ENCODE data around the gene SBK1. TPM values are rescaled to one million over a fixed set of nuclear protein-coding genes. Genes with fewer than 3 reads are reported as not detected.

Gene SBK1
- total RNA-seq, 1 donor from 2014 or later: 1.9 TPM

GRCh38 chr16:28264656-28265055 is 27.7 kb upstream of the SBK1 start:
- peaks cover 8% of the 10 kb centered on the region for H3K27me3 ChIP-seq
- no peak for TF ChIP-seq CTCF (IDR thresholded peaks at IDR 0.05)
- intact Hi-C loops (cut with DNase I): no loop called here
- no peaks in the 10 kb centered on the region for H3K4me1 ChIP-seq
- H3K9me3 ChIP-seq: no peaks in the 10 kb centered on the region
- no peak overlapping the region for H3K27ac ChIP-seq
- no peak overlapping the region for H3K4me3 ChIP-seq
- DNase-seq: no peak
- no peaks in the 10 kb centered on the region for H3K36me3 ChIP-seq
- peak; percentile 17 for ATAC-seq

GRCh38 chr16:28265822-28266221 is 26.5 kb upstream of the SBK1 start:
- no peak for ATAC-seq
- Histone ChIP-seq H3K27ac (no peak overlapping the region), H3K27me3 (peaks cover under 1% of the 10 kb centered on the region), H3K4me1 (no peaks in the 10 kb centered on the region), H3K4me3 (no peak overlapping the region), H3K9me3 (no peaks in the 10 kb centered on the region), H3K36me3 (no peaks in the 10 kb centered on the region)
- intact Hi-C loops (cut with DNase I): no loop called here
- DNase-seq: no peak
- no peak for TF ChIP-seq CTCF (IDR thresholded peaks at IDR 0.05)

GRCh38 chr16:28267356-28267755 is 25.0 kb upstream of the SBK1 start:
- intact Hi-C loops (cut with DNase I): no loop called here
- ATAC-seq: no peak
- Histone ChIP-seq H3K36me3 (no peaks in the 10 kb centered on the region), H3K4me3 (no peak overlapping the region), H3K9me3 (no peaks in the 10 kb centered on the region), H3K27me3 (no peaks in the 10 kb centered on the region), H3K27ac (no peak overlapping the region), H3K4me1 (no peaks in the 10 kb centered on the region)
- no peak for TF ChIP-seq CTCF (IDR thresholded peaks at IDR 0.05)
- DNase-seq: no peak

- no peak for TF ChIP-seq CTCF (IDR thresholded peaks at IDR 0.05)
- intact Hi-C loops (cut with DNase I): no loop called here
- no peak for DNase-seq
Measured at GRCh38 chr16:28273511-28273910, 18.8 kb upstream of the SBK1 start.

GRCh38 chr16:28274676-28275075 is 17.6 kb upstream of the SBK1 start:
- H3K27ac ChIP-seq: no peak overlapping the region
- peaks cover 14% of the 10 kb centered on the region for H3K27me3 ChIP-seq
- no peak for DNase-seq
- no peak overlapping the region for H3K4me3 ChIP-seq
- H3K36me3 ChIP-seq: no peaks in the 10 kb centered on the region
- no peaks in the 10 kb centered on the region for H3K9me3 ChIP-seq
- no peak for ATAC-seq
- TF ChIP-seq CTCF (IDR thresholded peaks at IDR 0.05): no peak
- intact Hi-C loops (cut with DNase I): loop anchor here (5.0 kb wide), 1 partner anchor 43 kb away; no protein-coding TSS in a partner anchor
- H3K4me1 ChIP-seq: peaks cover 9% of the 10 kb centered on the region

More at GRCh38 chr16:28273511-28273910, 18.8 kb upstream of the SBK1 start:
- Histone ChIP-seq H3K27ac (no peak overlapping the region), H3K27me3 (peaks cover 14% of the 10 kb centered on the region), H3K36me3 (no peaks in the 10 kb centered on the region), H3K4me1 (peaks cover 9% of the 10 kb centered on the region), H3K4me3 (no peak overlapping the region), H3K9me3 (no peaks in the 10 kb centered on the region)
- no peak for ATAC-seq

GRCh38 chr16:28276301-28276700 is 16.0 kb upstream of the SBK1 start:
- Histone ChIP-seq H3K27me3 (peaks cover 18% of the 10 kb centered on the region), H3K4me3 (no peak overlapping the region), H3K36me3 (no peaks in the 10 kb centered on the region), H3K27ac (no peak overlapping the region), H3K9me3 (no peaks in the 10 kb centered on the region), H3K4me1 (peaks cover 9% of the 10 kb centered on the region)
- no peak for TF ChIP-seq CTCF (IDR thresholded peaks at IDR 0.05)
- no peak for ATAC-seq
- DNase-seq: no peak
- intact Hi-C loops (cut with DNase I): loop anchor here (5.0 kb wide), 1 partner anchor 41 kb away; no protein-coding TSS in a partner anchor

Data from upper lobe of right lung (tissue), 1 donor.